Erythroblast (primary cell): ENCODE data around the gene SPOP.

Experiments used
- DNase-seq, 2 experiments: peaks; one replicate each; lab custom pipeline; 2025; lab: John Stamatoyannopoulos, UW
- GATA1 ChIP-seq: IDR thresholded peaks from 2 replicates; pipeline ENCODE4 v1.6.1; 2011; ENCODE audit warnings: low read depth, mild to moderate bottlenecking, control low read depth, low read length, moderate library complexity
- POLR2A ChIP-seq: IDR thresholded peaks from 2 replicates; pipeline ENCODE4 v1.6.1; 2011; ENCODE audit warnings: mild to moderate bottlenecking, low read length

Gene SPOP

GRCh38 chr17:49576088-49576916 lies 101.6 kb downstream of the SPOP start:
- no peak for TF ChIP-seq GATA1
- no peak for TF ChIP-seq POLR2A
- peak; percentile 28 to 33 for DNase-seq

- DNase-seq = peak; percentile 73 to 82
- TF ChIP-seq POLR2A (no peak), GATA1 (no peak)
Observed at GRCh38 chr17:49575679-49576087, 102.2 kb downstream of the SPOP start, which contains the start of gene NXPH3. TSS of gene NXPH3 (plus strand) at chr17:49575871. CDS start at chr17:49576220, 349 bp downstream.

- no peak for DNase-seq
- TF ChIP-seq POLR2A = no peak
- TF ChIP-seq GATA1 = no peak
Observed at GRCh38 chr17:49574945-49575678, 102.8 kb downstream of the SPOP start.

- TF ChIP-seq POLR2A (no peak), GATA1 (no peak)
- no peak for DNase-seq
Observed at GRCh38 chr17:49574323-49574781, 103.5 kb downstream of the SPOP start.

GRCh38 chr17:49573510-49574322 lies 104.2 kb downstream of the SPOP start:
- no peak for DNase-seq
- no peak for TF ChIP-seq GATA1
- TF ChIP-seq POLR2A = no peak

GRCh38 chr17:49572806-49573420 lies 105.0 kb downstream of the SPOP start:
- no peak for TF ChIP-seq POLR2A
- TF ChIP-seq GATA1 = no peak
- no peak for DNase-seq

GRCh38 chr17:49572226-49572625 lies 105.7 kb downstream of the SPOP start:
- no peak for TF ChIP-seq GATA1
- no peak for TF ChIP-seq POLR2A
- no peak for DNase-seq

GRCh38 chr17:49571764-49572163 lies 106.1 kb downstream of the SPOP start:
- TF ChIP-seq POLR2A (no peak), GATA1 (no peak)
- DNase-seq = no peak

- no peak for TF ChIP-seq GATA1
- TF ChIP-seq POLR2A = no peak
- no peak for DNase-seq
Observed at GRCh38 chr17:49571283-49571682, 106.6 kb downstream of the SPOP start.

- no peak for TF ChIP-seq GATA1
- no peak for TF ChIP-seq POLR2A
- DNase-seq = no peak
Observed at GRCh38 chr17:49570540-49571242, 107.2 kb downstream of the SPOP start.

GRCh38 chr17:49568695-49569047 lies 109.2 kb downstream of the SPOP start:
- DNase-seq = peak; percentile 48 to 60

GRCh38 chr17:49567871-49568694 lies 109.8 kb downstream of the SPOP start:
- TF ChIP-seq GATA1 (no peak), POLR2A (no peak)
- DNase-seq = peak; percentile 84 to 88
